GM12873 (cell line): ENCODE measurements around the gene MTHFD2.
A peak's percentile ranks its signal among the peaks of the same experiment; 100 is the strongest.

Experiments
- CTCF ChIP-seq: IDR thresholded peaks from 2 replicates; pipeline ENCODE4 v1.5.1; 2012; ENCODE audit warnings: low read depth, mild to moderate bottlenecking, moderate library complexity, low read length, control low read depth; ENCODE audit not compliant: insufficient read depth; ENCODE audit errors: missing control alignments

MTHFD2 gene

GRCh38 chr2:74238879-74239278 is 40.5 kb downstream of the MTHFD2 start:
- no peak for TF ChIP-seq CTCF

- TF ChIP-seq CTCF: no peak
These were observed 40.9 kb downstream of the MTHFD2 start for GRCh38 chr2:74239346-74239745.

GRCh38 chr2:74242354-74243071 is 44.1 kb downstream of the MTHFD2 start:
- TF ChIP-seq CTCF: no peak

GRCh38 chr2:74244286-74244685 is 45.9 kb downstream of the MTHFD2 start:
- TF ChIP-seq CTCF: no peak

GRCh38 chr2:74246496-74247195 is 48.2 kb downstream of the MTHFD2 start:
- no peak for TF ChIP-seq CTCF

- no peak for TF ChIP-seq CTCF
These were observed 51.1 kb downstream of the MTHFD2 start for GRCh38 chr2:74249406-74250122.

GRCh38 chr2:74250189-74250631 is 51.8 kb downstream of the MTHFD2 start:
- peak; percentile 82 for TF ChIP-seq CTCF
